NCI-H82 treated with DMSO at 0.1 percent for 48 hours (cell line): ENCODE data around the gene TIMM44.
"Not testable (repeated sequence)": the region's sequence is repeated elsewhere in the genome, so short reads cannot be mapped to it uniquely, and the experiment has no call there.

ENCODE experiments used
- DNase-seq: peaks from one replicate; lab custom pipeline; 2025; ENCODE audit not compliant: unreplicated experiment; lab: John Stamatoyannopoulos, UW

TIMM44 gene

DNA sequence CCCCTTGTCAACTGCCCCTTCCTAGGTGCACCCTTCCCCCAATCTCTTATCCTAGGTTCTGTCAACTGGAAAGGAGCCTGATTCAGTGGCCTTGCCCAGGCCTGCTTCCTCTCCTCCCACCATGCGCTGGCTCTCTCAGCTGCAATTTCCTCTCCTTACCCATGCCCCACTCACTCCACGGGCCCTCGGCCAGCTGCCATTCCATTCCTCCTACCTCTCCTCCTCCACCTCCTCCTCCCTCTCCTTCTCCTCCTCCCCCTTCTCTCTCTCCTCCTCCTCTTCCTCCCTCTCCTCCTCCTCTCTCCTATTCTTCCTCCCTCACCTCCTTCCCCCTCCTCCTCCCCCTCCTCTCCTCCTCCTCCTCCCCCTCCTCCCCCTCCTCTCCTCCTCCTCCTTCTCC lies 9.6 kb upstream of the TIMM44 start:
- DNase-seq = no peak

DNA sequence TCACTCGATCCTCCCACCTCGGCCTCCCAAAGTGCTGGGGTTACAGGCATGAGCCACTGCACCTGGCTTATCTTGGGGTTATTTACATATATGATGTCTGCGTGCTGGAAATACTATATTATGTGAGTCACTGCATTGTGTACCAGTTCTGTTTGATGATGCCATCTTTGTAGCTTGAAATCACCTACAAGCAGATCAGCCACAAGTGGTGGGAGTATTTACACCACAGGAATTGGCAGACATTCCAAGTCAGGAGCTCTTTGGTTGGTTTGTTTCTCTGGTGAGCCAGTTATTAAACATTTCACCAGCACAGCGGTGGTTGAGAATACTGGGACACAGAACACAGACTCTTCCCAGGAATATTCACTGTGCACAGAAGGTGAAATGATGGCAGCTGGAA lies 4.5 kb upstream of the TIMM44 start:
- no peak for DNase-seq

DNA sequence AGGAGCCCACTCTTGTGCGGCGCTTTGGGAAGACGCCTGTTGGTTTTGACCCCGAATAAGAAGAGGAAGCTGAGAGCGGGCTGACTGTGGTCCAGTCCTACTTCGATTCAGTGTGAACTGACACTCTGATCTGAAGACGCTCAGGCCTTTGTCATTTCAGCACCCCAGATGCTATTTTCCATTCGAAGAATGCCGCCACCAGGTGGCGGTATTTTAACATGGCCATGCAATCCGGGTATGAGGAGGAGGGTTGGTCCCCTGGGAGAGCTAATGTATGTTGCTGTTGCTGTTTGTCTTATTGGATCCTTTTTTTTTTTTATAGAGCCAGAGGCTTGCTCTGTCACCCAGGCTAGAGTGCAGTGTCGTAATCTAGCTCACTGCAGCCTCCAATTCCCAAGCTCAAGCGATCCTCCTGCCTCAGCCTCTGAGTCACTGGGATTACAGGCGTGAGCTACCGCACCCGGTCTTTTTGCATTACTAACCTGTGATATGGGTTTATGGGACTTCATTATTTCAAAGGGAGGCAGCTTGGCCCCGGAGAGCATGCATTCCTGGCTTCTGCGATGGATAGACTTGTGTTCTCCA lies 803 bp upstream of the TIMM44 start:
- DNase-seq = peak; percentile 48

GRCh38 chr19:7942981-7943443 lies 454 bp downstream of the TIMM44 start:
- no peak for DNase-seq

GRCh38 chr19:7941895-7942596 lies 1.4 kb downstream of the TIMM44 start:
- no peak for DNase-seq

- DNase-seq = no peak
Observed at GRCh38 chr19:7940841-7941240, 2.6 kb downstream of the TIMM44 start.

GRCh38 chr19:7934766-7935165 lies 8.7 kb downstream of the TIMM44 start:
- no peak for DNase-seq

DNA sequence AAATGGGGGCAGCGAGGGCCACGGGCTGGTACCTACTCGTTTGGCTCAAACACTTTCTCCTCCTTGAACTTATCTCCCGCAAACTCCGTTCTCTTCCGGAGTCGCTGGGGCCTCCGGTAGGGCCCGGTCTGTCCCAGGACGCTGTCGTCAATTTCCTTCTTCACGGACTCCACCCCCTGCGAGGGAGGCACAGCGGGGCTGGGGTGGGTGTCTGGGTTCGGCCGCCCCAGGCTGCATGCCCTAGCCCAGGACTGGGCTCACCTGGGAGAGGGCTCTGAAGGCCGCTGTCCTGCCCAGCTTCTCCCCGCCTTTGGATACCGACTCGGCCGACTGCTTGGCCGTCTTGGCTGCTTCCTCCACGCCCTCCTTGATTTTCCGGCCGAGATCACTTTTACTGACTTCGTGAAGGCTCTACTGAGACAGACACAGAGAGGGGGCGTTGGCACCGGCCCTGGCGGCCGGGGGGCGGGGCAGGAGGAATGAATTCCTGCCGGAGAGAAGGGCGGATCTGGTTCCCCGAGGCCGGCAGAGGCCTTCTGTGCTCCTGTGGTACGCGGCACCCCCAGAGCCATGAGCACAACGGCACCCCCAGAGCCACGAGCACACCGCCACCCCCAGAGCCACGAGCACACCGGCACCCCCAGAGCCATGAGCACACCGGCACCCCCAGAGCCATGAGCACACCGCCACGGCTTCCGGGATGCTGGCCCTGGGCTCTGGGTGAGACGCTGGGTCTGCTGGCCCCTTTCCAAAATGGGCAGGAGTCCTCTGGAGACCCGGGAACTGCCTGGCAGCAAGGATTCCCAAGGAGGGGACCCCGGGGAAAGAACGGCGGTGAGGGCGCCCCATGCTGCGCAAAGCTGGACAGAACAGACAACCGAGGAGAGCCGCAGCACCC lies 9.4 kb downstream of the TIMM44 start:
- no peak for DNase-seq

GRCh38 chr19:7933411-7933810 lies 10.1 kb downstream of the TIMM44 start:
- DNase-seq = no peak

DNA sequence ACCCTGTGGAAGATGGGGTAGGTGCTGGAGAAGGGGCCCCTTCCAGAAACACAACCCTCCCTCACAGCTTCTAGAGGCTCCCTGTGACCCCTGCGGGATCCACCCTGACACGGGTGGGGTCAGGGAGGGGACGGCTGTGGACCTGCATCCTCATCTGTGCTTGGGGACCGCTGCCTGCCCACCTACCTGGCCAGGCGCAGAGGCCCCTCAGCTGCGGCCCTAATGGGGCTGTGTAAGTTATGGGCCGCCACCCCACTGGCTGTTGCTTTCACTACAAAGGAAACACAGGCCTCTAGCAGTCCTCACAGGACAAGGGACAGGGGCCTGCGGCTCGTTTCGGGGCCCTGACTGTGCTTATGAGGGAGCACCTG lies 10.6 kb downstream of the TIMM44 start:
- no peak for DNase-seq

DNA sequence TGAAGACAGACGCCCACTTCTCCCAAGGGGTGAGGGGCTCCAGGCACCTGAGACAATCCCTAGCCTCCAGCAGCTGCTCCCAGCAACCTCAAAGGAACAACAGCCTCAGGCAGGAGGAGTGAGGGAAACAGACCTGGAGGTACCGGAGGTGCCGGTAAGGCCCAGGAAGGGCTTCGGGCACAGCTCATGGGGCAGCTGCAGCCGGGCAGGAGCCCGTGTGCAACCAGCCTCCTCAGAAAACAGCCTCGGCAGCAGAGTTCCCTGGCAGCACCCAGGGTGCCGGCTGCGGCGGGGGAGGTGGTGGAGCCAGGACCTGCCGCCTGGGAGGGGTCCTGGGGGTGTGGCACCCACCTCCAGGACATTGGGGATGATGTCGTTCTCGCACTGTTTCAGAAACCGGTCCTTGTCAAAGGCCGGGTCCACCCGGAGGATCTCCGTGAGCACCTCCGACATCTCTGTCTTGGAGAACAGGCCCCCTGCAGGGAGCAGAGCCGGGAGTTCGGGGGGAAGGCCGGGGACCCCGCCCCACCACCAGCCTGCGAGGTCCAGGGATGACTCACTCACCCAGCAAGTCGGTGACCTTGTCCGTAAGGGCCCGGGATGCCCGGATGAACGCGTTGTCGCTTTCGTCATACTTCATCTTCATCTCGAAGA lies 11.1 kb downstream of the TIMM44 start:
- no peak for DNase-seq

DNA sequence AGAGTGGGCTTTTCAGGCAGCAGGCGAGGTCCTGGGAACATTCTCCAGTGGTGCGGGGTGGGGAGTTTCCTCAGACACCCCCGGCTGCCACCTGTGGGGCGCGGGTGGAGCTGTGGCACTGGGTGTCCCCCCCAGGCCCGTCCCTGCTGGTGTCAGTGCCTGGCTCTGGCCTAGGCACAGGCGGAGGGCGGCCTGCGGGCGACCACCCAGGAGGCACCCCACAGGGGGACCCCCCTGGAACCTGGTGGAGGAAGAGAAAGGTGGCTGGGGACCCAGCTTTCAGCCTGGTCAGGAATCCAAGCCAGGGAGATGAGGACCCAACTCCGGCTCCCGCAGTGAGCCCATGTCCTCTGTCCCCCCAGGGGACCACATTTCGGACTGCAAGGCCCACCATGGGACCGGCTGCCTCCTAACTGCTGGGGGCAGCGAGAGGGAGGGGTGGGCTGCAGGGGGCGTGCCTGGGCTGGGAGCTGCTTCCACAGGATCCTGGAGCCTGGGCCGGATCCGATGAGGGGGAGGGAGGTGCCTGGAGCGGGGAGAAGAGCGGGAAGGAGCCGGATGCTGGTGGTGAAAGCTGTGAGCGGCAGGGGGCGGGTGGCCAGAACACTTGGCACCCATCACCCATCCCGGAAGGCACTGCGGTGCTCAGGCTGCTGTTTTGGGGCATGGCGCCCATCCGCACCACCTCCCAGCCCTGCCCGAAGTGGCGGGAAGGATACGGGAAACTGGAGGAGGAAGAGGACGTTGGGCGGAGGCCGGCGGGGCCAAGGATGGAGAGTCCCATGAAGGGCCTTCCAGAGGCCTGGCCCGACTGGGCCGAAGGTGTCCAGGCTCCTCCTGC lies 12.0 kb downstream of the TIMM44 start:
- DNase-seq = no peak

DNA sequence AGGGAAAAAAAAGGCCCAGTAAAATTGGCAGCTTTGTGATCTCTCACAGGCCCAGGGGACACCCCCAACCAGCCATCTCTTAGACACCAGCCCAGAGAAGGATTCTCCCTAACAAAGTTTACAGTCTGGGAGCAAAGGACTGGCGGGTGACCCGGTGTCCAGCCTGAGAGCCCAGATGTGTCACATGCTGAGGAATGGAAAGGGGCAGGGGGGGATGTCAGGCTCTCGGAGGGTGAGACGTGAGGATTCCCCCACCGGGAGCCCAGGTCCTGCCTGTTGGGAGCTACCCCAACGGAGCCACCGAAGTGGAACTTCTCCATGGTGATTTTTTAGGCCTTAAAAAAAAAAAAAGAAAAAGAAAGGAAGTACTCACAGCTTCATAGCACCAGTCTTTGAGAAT lies 12.7 kb downstream of the TIMM44 start:
- DNase-seq = no peak

DNA sequence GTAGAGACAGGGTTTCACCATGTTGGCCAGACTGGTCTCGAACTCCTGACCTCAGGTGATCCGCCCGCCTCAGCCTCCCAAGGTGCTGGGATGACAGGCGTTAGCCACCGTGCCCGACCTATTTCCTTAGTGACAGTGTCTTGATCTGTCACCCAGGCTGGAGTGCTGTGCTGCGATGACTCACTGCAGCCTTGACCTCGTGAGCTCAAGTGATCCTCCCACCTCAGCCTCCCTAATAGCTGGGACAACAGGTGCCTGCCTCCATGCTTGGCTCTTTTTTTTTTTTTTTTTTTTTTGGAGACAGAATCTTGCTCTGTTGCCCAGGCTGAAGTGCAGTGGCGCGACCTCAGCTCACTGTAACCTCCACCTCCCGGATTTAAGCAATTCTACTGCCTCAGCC lies 13.4 kb downstream of the TIMM44 start:
- DNase-seq = not testable (repeated sequence)

- no peak for DNase-seq
Observed at GRCh38 chr19:7928741-7929701, 14.4 kb downstream of the TIMM44 start.

DNA sequence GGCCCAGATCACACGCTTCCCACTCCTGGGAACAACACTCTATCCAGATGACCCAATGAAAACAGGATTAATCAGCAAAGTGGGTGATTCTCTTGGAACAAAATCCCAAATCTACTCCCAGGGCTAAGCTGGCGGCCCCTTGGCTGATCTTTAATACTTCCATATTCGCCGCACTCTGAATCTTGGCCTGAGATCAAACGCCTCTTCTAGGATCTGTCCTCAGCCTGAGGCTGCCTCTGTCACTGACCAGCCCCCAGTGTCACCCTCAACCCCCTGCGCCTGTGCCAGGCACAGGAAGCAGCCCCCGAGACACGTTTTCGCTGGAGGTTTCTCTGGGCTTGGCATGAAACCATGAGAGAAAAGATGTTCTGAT lies 15.1 kb downstream of the TIMM44 start:
- peak; percentile 10 for DNase-seq

GRCh38 chr19:7927605-7928333 lies 15.7 kb downstream of the TIMM44 start:
- DNase-seq = no peak

GRCh38 chr19:7926727-7927604 lies 16.5 kb downstream of the TIMM44 start:
- DNase-seq = no peak
